GM23248 (cell line): ENCODE measurements around the gene TPRG1.

Experiments used
- EZH2 ChIP-seq: fragments of 200-600 bp; sonication (generic); IDR thresholded peaks from 2 replicates; pipeline ENCODE4 v1.6.1; 2018; ENCODE audit warnings: antibody characterized with exemption, mild to moderate bottlenecking; ENCODE audit not compliant: insufficient read depth, poor library complexity, severe bottlenecking
- EZH2phosphoT487 ChIP-seq: fragments of 200-600 bp; sonication (generic); IDR thresholded peaks from 2 replicates; pipeline ENCODE4 v1.6.1; 2018; ENCODE audit warnings: antibody characterized with exemption, moderate library complexity, mild to moderate bottlenecking, low read depth; ENCODE audit not compliant: insufficient read depth

GRCh38 chr3:189289251-189289650 lies 117.5 kb downstream of the TPRG1 start:
- TF ChIP-seq EZH2 (no peak), EZH2phosphoT487 (no peak)
